ENCODE measurements around the gene MIDN.

MIDN gene

DNA sequence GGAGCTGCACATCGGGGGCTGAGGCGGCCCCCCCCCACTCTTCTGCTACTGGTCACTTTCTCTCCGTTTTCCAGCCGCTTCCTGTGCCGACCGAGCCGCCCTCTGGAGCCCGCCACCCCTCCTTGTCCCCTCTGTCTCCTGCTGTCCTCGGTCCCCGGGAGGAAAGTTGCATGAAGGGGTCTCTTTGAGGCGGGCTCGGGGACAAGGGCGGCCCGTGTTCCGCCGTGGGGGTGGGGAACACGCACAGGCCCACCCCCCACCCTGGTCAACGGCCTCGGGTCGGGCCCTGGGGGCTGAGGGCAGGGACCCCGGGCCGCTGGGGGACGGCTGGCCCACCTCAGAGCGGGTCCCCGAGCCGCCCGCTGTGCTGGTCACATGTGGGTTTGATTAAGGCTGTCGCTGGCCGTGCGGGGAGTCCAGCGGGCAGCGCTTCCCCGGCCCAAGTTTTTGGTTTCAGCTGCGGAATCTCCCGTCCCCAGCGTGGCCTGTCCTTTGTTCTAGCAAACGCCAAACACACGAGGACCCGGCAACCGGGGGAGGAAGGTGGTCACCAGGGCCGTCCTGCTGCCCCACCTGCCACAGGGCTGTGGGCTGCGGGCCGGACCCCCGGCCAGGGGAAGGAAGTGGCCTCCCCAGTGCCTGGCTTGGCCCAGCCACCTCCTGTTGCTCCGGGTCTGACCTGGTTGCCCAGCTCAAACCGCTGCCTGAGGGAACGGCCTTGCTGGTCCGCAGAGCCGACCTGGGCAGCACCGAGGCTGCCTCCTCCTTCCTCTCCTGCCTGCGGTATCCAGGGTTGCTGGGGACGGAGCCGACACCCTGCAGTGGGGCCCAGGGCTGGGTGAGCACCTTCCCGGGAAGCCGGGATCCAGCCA is 39.2 kb downstream of the MIDN start:
- peak overlapping the region in 1 of 2 donors; percentile 75 for H3K4me3 ChIP-seq (ENCODE audit: low read length in 2 of 2)

DNA sequence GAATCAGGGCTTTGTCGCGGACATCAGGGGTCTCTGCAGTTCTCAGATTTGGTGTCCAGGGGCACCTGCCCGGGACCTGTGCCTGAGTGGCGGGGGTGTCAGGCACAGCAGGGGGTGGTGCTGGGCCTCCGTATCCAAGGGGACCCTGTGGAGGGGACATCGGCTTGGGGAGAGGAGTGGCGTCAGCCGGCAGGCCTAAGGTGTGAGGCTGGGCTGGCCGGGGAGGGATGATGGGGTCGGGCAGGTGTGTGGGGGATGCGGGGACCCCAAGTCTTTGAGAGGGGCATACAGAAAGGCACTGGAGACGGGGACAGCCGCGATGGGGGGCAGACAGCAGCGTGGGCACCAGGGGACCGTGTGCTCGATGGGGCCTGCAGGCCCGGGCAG is 39.8 kb downstream of the MIDN start:
- DNase-seq (ENCODE audit: low spot score), result no peak
- peak overlapping the region in 1 of 2 donors; percentile 75 for H3K4me3 ChIP-seq (ENCODE audit: low read length in 2 of 2)
- no peak overlapping the region for H2AFZ ChIP-seq (ENCODE audit: low read length)
- no peak overlapping the region for H3K27ac ChIP-seq (replicated peaks; ENCODE audit: low read length)
- no peak overlapping the region for H3K4me2 ChIP-seq (ENCODE audit: insufficient read depth, low read length, poor library complexity, severe bottlenecking)
- no peak overlapping the region for H4K8ac ChIP-seq (ENCODE audit: low read depth, low read length)
- no peak overlapping the region for H2BK5ac ChIP-seq (ENCODE audit: low read length)
- H3K9ac ChIP-seq (ENCODE audit: low read depth, low read length, poor library complexity), result no peak overlapping the region
- no peak overlapping the region for H3K4ac ChIP-seq (ENCODE audit: low read length)
- H2BK120ac ChIP-seq (ENCODE audit: low read depth, low read length), result no peak overlapping the region
- H3K36me3 ChIP-seq (replicated peaks in 1 of 2; ENCODE audit: control insufficient read depth in 2 of 2, insufficient read depth in 2 of 2, low read length in 2 of 2), result no peaks in the 10 kb centered on the region
- peaks cover 33% of the 10 kb centered on the region for H3K79me1 ChIP-seq (ENCODE audit: low read depth, low read length)
- peaks cover 12 to 29% of the 10 kb centered on the region in 2 donors for H3K4me1 ChIP-seq (ENCODE audit: control insufficient read depth in 2 of 2, insufficient read depth in 1 of 2, low read depth in 1 of 2, low read length in 2 of 2)
- H3K9me3 ChIP-seq (replicated peaks in 1 of 2; ENCODE audit: control insufficient read depth in 2 of 2, insufficient read depth in 1 of 2, low read depth in 1 of 2, low read length in 2 of 2), result no peaks in the 10 kb centered on the region
- H4K91ac ChIP-seq (ENCODE audit: low read depth, low read length, poor library complexity), result no peak overlapping the region
- H3K14ac ChIP-seq (ENCODE audit: low read length), result peak overlapping the region; percentile 99
- peak overlapping the region; percentile 95 for H3K18ac ChIP-seq (ENCODE audit: low read length)
- peak overlapping the region; percentile 93 for H3K23ac ChIP-seq (ENCODE audit: low read depth, low read length, poor library complexity)
- peak overlapping the region; percentile 41 for H2BK12ac ChIP-seq (ENCODE audit: low read length)
- no CpG with 5 or more reads among the region's 18 CpGs for WGBS, 2 donors (ENCODE audit: extremely low coverage in 2 of 2, insufficient read length in 2 of 2, insufficient replicate concordance in 1 of 2)
- peak overlapping the region; percentile 67 for H2BK15ac ChIP-seq (ENCODE audit: low read length)
- peaks cover 0 to 11% (median 4%) of the 10 kb centered on the region in 3 experiments for H3K27me3 ChIP-seq (ENCODE audit: control insufficient read depth in 3 of 3, insufficient read depth in 3 of 3, low read depth in 1 of 3, low read length in 3 of 3)
- H2AK5ac ChIP-seq (ENCODE audit: low read depth, low read length), result peak overlapping the region; percentile 100

More for the DNA sequence above, 39.2 kb downstream of the MIDN start:
- peaks cover 14 to 32% of the 10 kb centered on the region in 2 donors for H3K4me1 ChIP-seq (ENCODE audit: control insufficient read depth in 2 of 2, insufficient read depth in 1 of 2, low read depth in 1 of 2, low read length in 2 of 2)
- peak overlapping the region; percentile 66 for H3K4ac ChIP-seq (ENCODE audit: low read length)
- peaks cover 0 to 11% (median 4%) of the 10 kb centered on the region in 3 experiments for H3K27me3 ChIP-seq (ENCODE audit: control insufficient read depth in 3 of 3, insufficient read depth in 3 of 3, low read depth in 1 of 3, low read length in 3 of 3)
- H4K91ac ChIP-seq (ENCODE audit: low read depth, low read length, poor library complexity), result no peak overlapping the region
- no peak overlapping the region for H3K27ac ChIP-seq (replicated peaks; ENCODE audit: low read length)
- H3K14ac ChIP-seq (ENCODE audit: low read length), result peak overlapping the region; percentile 99
- H3K36me3 ChIP-seq (replicated peaks in 1 of 2; ENCODE audit: control insufficient read depth in 2 of 2, insufficient read depth in 2 of 2, low read length in 2 of 2), result no peaks in the 10 kb centered on the region
- peak overlapping the region; percentile 89 for H3K4me2 ChIP-seq (ENCODE audit: insufficient read depth, low read length, poor library complexity, severe bottlenecking)
- peaks cover 33% of the 10 kb centered on the region for H3K79me1 ChIP-seq (ENCODE audit: low read depth, low read length)
- peak overlapping the region; percentile 67 for H2BK15ac ChIP-seq (ENCODE audit: low read length)
- no CpG with 5 or more reads among the region's 55 CpGs for WGBS, 2 donors (ENCODE audit: extremely low coverage in 2 of 2, insufficient read length in 2 of 2, insufficient replicate concordance in 1 of 2)
- H3K18ac ChIP-seq (ENCODE audit: low read length), result peak overlapping the region; percentile 95
- H2AFZ ChIP-seq (ENCODE audit: low read length), result peak overlapping the region; percentile 83
- DNase-seq (ENCODE audit: low spot score), result no peak
- peak overlapping the region; percentile 93 for H3K23ac ChIP-seq (ENCODE audit: low read depth, low read length, poor library complexity)
- H2BK12ac ChIP-seq (ENCODE audit: low read length), result peak overlapping the region; percentile 41
- H2BK120ac ChIP-seq (ENCODE audit: low read depth, low read length), result no peak overlapping the region
- no peak overlapping the region for H4K8ac ChIP-seq (ENCODE audit: low read depth, low read length)
- peak overlapping the region; percentile 98 for H2BK5ac ChIP-seq (ENCODE audit: low read length)
- peak overlapping the region; percentile 100 for H2AK5ac ChIP-seq (ENCODE audit: low read depth, low read length)
- H3K9ac ChIP-seq (ENCODE audit: low read depth, low read length, poor library complexity), result peak overlapping the region; percentile 70
- H3K9me3 ChIP-seq (replicated peaks in 1 of 2; ENCODE audit: control insufficient read depth in 2 of 2, insufficient read depth in 1 of 2, low read depth in 1 of 2, low read length in 2 of 2), result no peaks in the 10 kb centered on the region

GRCh38 chr19:1288833-1289685 is 40.7 kb downstream of the MIDN start:
- Histone ChIP-seq H3K4ac (ENCODE audit: low read length) (peak overlapping the region; percentile 76), H3K27ac (replicated peaks; ENCODE audit: low read length) (no peak overlapping the region), H2AK5ac (ENCODE audit: low read depth, low read length) (peak overlapping the region; percentile 70), H2BK15ac (ENCODE audit: low read length) (no peak overlapping the region), H2BK5ac (ENCODE audit: low read length) (peak overlapping the region; percentile 53), H3K27me3 (ENCODE audit: control insufficient read depth in 3 of 3, insufficient read depth in 3 of 3, low read depth in 1 of 3, low read length in 3 of 3) (peaks cover 0 to 11% (median 4%) of the 10 kb centered on the region in 3 experiments), H4K91ac (ENCODE audit: low read depth, low read length, poor library complexity) (no peak overlapping the region), H3K4me1 (ENCODE audit: control insufficient read depth in 2 of 2, insufficient read depth in 1 of 2, low read depth in 1 of 2, low read length in 2 of 2) (peaks cover 12 to 21% of the 10 kb centered on the region in 2 donors), H3K9me3 (replicated peaks in 1 of 2; ENCODE audit: control insufficient read depth in 2 of 2, insufficient read depth in 1 of 2, low read depth in 1 of 2, low read length in 2 of 2) (no peaks in the 10 kb centered on the region), H3K79me1 (ENCODE audit: low read depth, low read length) (peaks cover 33% of the 10 kb centered on the region), H3K9ac (ENCODE audit: low read depth, low read length, poor library complexity) (peak overlapping the region; percentile 72), H3K14ac (ENCODE audit: low read length) (peak overlapping the region; percentile 94), H3K4me3 (ENCODE audit: low read length in 2 of 2) (peak overlapping the region in 1 of 2 donors; percentile 66), H3K4me2 (ENCODE audit: insufficient read depth, low read length, poor library complexity, severe bottlenecking) (no peak overlapping the region), H2BK12ac (ENCODE audit: low read length) (peak overlapping the region; percentile 33), H2BK120ac (ENCODE audit: low read depth, low read length) (no peak overlapping the region), H3K36me3 (replicated peaks in 1 of 2; ENCODE audit: control insufficient read depth in 2 of 2, insufficient read depth in 2 of 2, low read length in 2 of 2) (no peaks in the 10 kb centered on the region), H3K18ac (ENCODE audit: low read length) (peak overlapping the region; percentile 64), H3K23ac (ENCODE audit: low read depth, low read length, poor library complexity) (peak overlapping the region; percentile 68), H4K8ac (ENCODE audit: low read depth, low read length) (no peak overlapping the region), H2AFZ (ENCODE audit: low read length) (no peak overlapping the region)
- no peak for DNase-seq (ENCODE audit: low spot score)
- WGBS, 2 donors (ENCODE audit: extremely low coverage in 2 of 2, insufficient read length in 2 of 2, insufficient replicate concordance in 1 of 2), result no CpG with 5 or more reads among the region's 41 CpGs

All from neuronal stem cell (in vitro differentiated cells).